K562 (cell line): ENCODE measurements around the gene LAMB1. TPM values are rescaled to one million over a fixed set of nuclear protein-coding genes. Genes with fewer than 3 reads are reported as not detected.

ENCODE experiments used
- ATAC-seq: fragments of 200-7000 bp; cut with Tn5 transposase; 3 replicates; pipeline ENCODE4 v1.9.1; 2020; ENCODE audit warnings: moderate library complexity
- BruUV-seq: library from RNA; stranded (reverse); fragments of 400-500 nt; replicated peaks from 2 replicates; lab custom pipeline; 2021; lab: Mats Ljungman, UMichigan
- CTCF ChIA-PET: fragments of 300-600 bp; formaldehyde crosslinking; extraction: SDS; loops from one replicate; lab custom pipeline; 2021; ENCODE audit warnings: low intra/inter-chr PET ratio; lab: Yijun Ruan, JAX
- POLR2A ChIA-PET: fragments of 300-600, 350-650 bp; sonication (Branson Sonifier 250); formaldehyde crosslinking; extraction: SDS; loops from one replicate; lab custom pipeline; 2021; ENCODE audit warnings: antibody characterized with exemption, inconsistent platforms; lab: Yijun Ruan, JAX
- DNase-seq, 4 experiments: peaks; one replicate each; pipeline versions ENCODE4 v3.0.0 to v3.0.0-alpha.2; 2011 to 2018; ENCODE audit warnings: low spot score in 3 of 4, mixed read lengths in 3 of 4; ENCODE audit errors: extremely low read depth in 1 of 4
- FAIRE-seq: peaks from 2 replicates; lab custom pipeline; 2011; peaks lifted over from hg19 to GRCh38; lab: Jason Lieb, UNC
- H2AFZ ChIP-seq: 2 replicates; pipeline ENCODE4 v1.6.0; 2011; ENCODE audit warnings: low read depth, low read length, control low read depth, inconsistent platforms
- H3K27ac ChIP-seq: fragments of 200-600 bp; 3 replicates; pipeline ENCODE4 v1.8.0; 2011; ENCODE audit warnings: low read depth, mild to moderate bottlenecking, control low read depth, inconsistent platforms, low read length, moderate library complexity, mixed read lengths; ENCODE audit errors: extremely low read depth
- H3K27me3 ChIP-seq, 2 experiments: fragments of 300-600 bp in 1 of 2; 2 replicates in 1 of 2; 3 replicates in 1 of 2; pipeline versions ENCODE4 v1.6.0 to v1.8.0; 2011; ENCODE audit warnings: inconsistent platforms in 2 of 2, low read length in 2 of 2, mild to moderate bottlenecking in 1 of 2, mixed read lengths in 1 of 2, moderate library complexity in 1 of 2; ENCODE audit not compliant: control insufficient read depth in 2 of 2, insufficient read depth in 2 of 2
- H3K36me3 ChIP-seq: fragments of 300-600 bp; 3 replicates; pipeline ENCODE4 v1.8.0; 2011; ENCODE audit warnings: mild to moderate bottlenecking, low read length, inconsistent platforms; ENCODE audit not compliant: control insufficient read depth, insufficient read depth
- H3K4me1 ChIP-seq, 2 experiments: fragments of 200-600 bp in 1 of 2; replicated peaks in 1 of 2; 2 replicates in 1 of 2; 3 replicates in 1 of 2; pipeline versions ENCODE4 v1.5.1 to v1.8.0; 2011; ENCODE audit warnings: inconsistent platforms in 2 of 2, low read length in 2 of 2, mild to moderate bottlenecking in 1 of 2, mixed read lengths in 1 of 2, moderate library complexity in 1 of 2; ENCODE audit not compliant: control insufficient read depth in 2 of 2, insufficient read depth in 2 of 2
- H3K4me2 ChIP-seq: 2 replicates; pipeline ENCODE4 v1.6.1; 2011; ENCODE audit warnings: low read length, control low read depth, inconsistent platforms, mixed read lengths; ENCODE audit not compliant: insufficient read depth
- H3K4me3 ChIP-seq: fragments of 200-600 bp; sonication (generic), shearing (Covaris generic); 2 replicates; pipeline ENCODE4 v1.5.1; 2016; ENCODE audit warnings: control low read depth, inconsistent platforms
- H3K79me2 ChIP-seq: fragments of 200-600 bp; 3 replicates; pipeline ENCODE4 v1.8.0; 2011; ENCODE audit warnings: low read length, inconsistent platforms; ENCODE audit not compliant: control insufficient read depth, insufficient read depth
- H3K9ac ChIP-seq, 2 experiments: 2 replicates each; pipeline versions ENCODE4 v1.6.0 to v1.6.1; 2011; ENCODE audit warnings: low read depth in 2 of 2, low read length in 2 of 2, control low read depth in 1 of 2, inconsistent platforms in 1 of 2, mild to moderate bottlenecking in 1 of 2, mixed read lengths in 1 of 2; ENCODE audit not compliant: insufficient read depth in 1 of 2
- H3K9me1 ChIP-seq: one replicate; pipeline ENCODE4 v1.6.0; 2011; ENCODE audit warnings: inconsistent platforms, mild to moderate bottlenecking, low read length, moderate library complexity; ENCODE audit not compliant: control insufficient read depth, insufficient read depth
- H3K9me3 ChIP-seq: replicated peaks from 2 replicates; pipeline ENCODE4 v1.5.1; 2011; ENCODE audit warnings: low read depth, low read length, inconsistent platforms; ENCODE audit not compliant: control insufficient read depth, insufficient read depth
- H4K20me1 ChIP-seq: replicated peaks from 2 replicates; pipeline ENCODE4 v1.6.1; 2011; ENCODE audit warnings: low read length, inconsistent platforms, mixed read lengths; ENCODE audit not compliant: control insufficient read depth, insufficient read depth
- ESRRB ChIP-seq: fragments of 250-450 bp; sonication (Bioruptor Pico); IDR thresholded peaks from 2 replicates; pipeline ENCODE4 v1.5.0; 2020; ENCODE audit warnings: mild to moderate bottlenecking, moderate library complexity, borderline replicate concordance
- LEF1 ChIP-seq: fragments of 450-650 bp; IDR thresholded peaks from 2 replicates; pipeline ENCODE4 v1.6.1; 2016; ENCODE audit warnings: mild to moderate bottlenecking
- ZNF121 ChIP-seq: sonication (generic); formaldehyde crosslinking; conservative IDR thresholded peaks from 2 replicates; pipeline ENCODE4 v1.8.0; 2022; ENCODE audit warnings: missing genetic modification reagents
- ZNF140 ChIP-seq: fragments of 250-450 bp; sonication (Bioruptor Pico); IDR thresholded peaks from 2 replicates; pipeline ENCODE4 v1.8.0; 2021; ENCODE audit warnings: moderate library complexity, mild to moderate bottlenecking, inconsistent platforms
- WGBS: fragments of 100-300 bp; shearing (Covaris generic); methylation state at CpG from one replicate; pipeline ENCODE4 v1.1.6; 2016; ENCODE audit warnings: low coverage, mixed read lengths; ENCODE audit not compliant: insufficient coverage; ENCODE audit errors: missing lambda C conversion rate; 5-methylcytosine and 5-hydroxymethylcytosine counted together
- in situ Hi-C: fragments of 300-500 bp; cut with MboI; formaldehyde crosslinking; loops from 4 replicates; pipeline ENCODE4 v1.15.0; 2018; ENCODE audit warnings: inconsistent platforms, mixed read lengths
- intact Hi-C: fragments of 100-400 bp; cut with micrococcal nuclease; formaldehyde crosslinking; loops from 2 replicates; pipeline ENCODE4 v1.14.2; 2022
- polyA plus RNA-seq, 8 experiments: library from polyadenylated mRNA; depleted of rRNA in 4 of 8; stranded (reverse) in 5 of 8; unstranded in 3 of 8; fragments of >200 nt; fragmentation: Nextera tagmentation in 2 of 8; fragmentation: Illumina TruSeq in 1 of 8; extraction: Ambion mirVana in 2 of 8; extraction: Trizol in 1 of 8; gene quantifications; 2 replicates each; pipeline versions ENCODE4 v1.2.1 to v1.2.3, GENCODE V29; 2011 to 2014; ENCODE audit warnings: inconsistent platforms in 1 of 8, missing spikeins in 1 of 8
- total RNA-seq, 7 experiments: library from RNA; depleted of rRNA in 6 of 7; stranded (reverse); fragments of >200 nt in 6 of 7; fragmentation: Illumina TruSeq in 2 of 7; extraction: Trizol in 2 of 7; gene quantifications; 2 replicates each; pipeline versions ENCODE4 v1.2.1 to v1.2.3, GENCODE V29; 2011 to 2021; ENCODE audit warnings: low replicate concordance in 1 of 7
- TF ChIP-seq, protein P1 (sequence below), 3 experiments: IDR thresholded peaks in 2 of 3; conservative IDR thresholded peaks in 1 of 3; 2 replicates each; pipeline ENCODE4 v1.5.1; 2011 to 2012; ENCODE audit warnings: low read length in 3 of 3, mild to moderate bottlenecking in 3 of 3, control low read depth in 2 of 3, improper control_type of control experiment in 1 of 3, inconsistent platforms in 1 of 3, low read depth in 1 of 3, mixed read lengths in 1 of 3, moderate library complexity in 1 of 3; ENCODE audit not compliant: insufficient read depth in 2 of 3
- TF ChIP-seq, protein P2 (sequence below): fragments of 450-650 bp; formaldehyde crosslinking; IDR thresholded peaks from 2 replicates; pipeline ENCODE4 v1.4.0; 2022; ENCODE audit warnings: missing genetic modification characterization
- TF ChIP-seq, protein P3 (sequence below): sonication (generic); formaldehyde crosslinking; IDR thresholded peaks from 2 replicates; pipeline ENCODE4 v1.8.0; 2022; ENCODE audit warnings: mild to moderate bottlenecking, missing genetic modification reagents

The LAMB1 gene
- total and polyA plus RNA-seq, 9 of the 15 experiments (the other 6 are each of a cell fraction or from before 2014, with no cell fraction given) = 6.0 to 17.7 (median 12.3) TPM

DNA sequence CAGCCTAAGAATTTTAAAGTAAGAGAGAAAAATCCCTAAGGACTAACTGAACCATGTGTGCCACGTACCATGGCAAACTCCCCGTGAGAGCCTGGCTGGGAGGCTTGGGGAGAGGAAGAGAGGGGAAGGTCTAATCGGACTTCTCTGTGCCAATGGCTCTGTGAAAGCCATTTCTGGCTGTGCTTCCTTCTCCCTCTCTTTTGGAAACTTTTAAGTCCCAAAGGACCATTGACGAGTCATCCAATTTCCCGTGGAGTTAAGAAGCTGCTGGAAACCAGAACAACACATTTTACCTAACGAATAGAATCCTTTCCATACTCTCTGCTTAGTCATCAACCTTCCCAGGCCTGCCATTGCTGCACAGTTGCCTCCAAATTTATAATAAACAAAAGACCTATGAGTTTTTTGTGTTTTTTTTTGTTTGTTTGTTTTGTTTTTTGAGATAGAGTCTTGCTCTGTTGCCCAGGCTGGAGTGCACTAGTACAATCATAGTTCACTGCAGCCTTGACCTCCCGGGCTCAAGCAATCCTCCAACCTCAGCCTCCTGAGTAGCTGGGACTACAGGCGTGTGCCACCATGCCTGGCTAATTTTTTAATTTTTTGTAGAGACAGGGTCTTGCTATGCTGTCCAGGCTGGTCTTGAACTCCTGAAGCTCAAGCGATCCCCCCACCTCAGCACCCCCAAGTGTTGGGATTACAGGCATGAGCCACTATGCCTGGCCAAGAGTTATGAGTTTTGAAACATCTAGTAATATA, 13.2 kb downstream of the LAMB1 start:
- ChIA-PET CTCF (no interaction called here), POLR2A (no interaction called here)
- in situ Hi-C loops (no loop called here), intact Hi-C loops (no loop called here)
- BruUV-seq = no TSS peak
- DNase-seq (no peak), ATAC-seq (no peak), FAIRE-seq (no peak)
- no peaks in the 10 kb centered on the region for H3K4me1 ChIP-seq
- no peaks in the 10 kb centered on the region for H4K20me1 ChIP-seq
- WGBS = 44% methylated on average over 9 of the region's 9 CpGs
- H3K27me3 ChIP-seq = no peaks in the 10 kb centered on the region
- no peaks in the 10 kb centered on the region for H3K9me1 ChIP-seq
- no peak for TF ChIP-seq LEF1
- TF ChIP-seq ZNF121 (CRISPR knock-in tag) = peak; percentile 84
- TF ChIP-seq ZNF140 (CRISPR knock-in tag) = no peak
- H3K27ac ChIP-seq = no peak overlapping the region
- no peaks in the 10 kb centered on the region for H3K9me3 ChIP-seq
- no peak overlapping the region; a peak in 1 of 4 replicates for H3K9ac ChIP-seq
- H3K4me2 ChIP-seq = no peak overlapping the region
- no peak overlapping the region for H2AFZ ChIP-seq
- peaks cover 6% of the 10 kb centered on the region; the same call in 1 of the 3 replicates for H3K36me3 ChIP-seq
- H3K4me3 ChIP-seq = no peak overlapping the region
- H3K79me2 ChIP-seq = no peaks in the 10 kb centered on the region

DNA sequence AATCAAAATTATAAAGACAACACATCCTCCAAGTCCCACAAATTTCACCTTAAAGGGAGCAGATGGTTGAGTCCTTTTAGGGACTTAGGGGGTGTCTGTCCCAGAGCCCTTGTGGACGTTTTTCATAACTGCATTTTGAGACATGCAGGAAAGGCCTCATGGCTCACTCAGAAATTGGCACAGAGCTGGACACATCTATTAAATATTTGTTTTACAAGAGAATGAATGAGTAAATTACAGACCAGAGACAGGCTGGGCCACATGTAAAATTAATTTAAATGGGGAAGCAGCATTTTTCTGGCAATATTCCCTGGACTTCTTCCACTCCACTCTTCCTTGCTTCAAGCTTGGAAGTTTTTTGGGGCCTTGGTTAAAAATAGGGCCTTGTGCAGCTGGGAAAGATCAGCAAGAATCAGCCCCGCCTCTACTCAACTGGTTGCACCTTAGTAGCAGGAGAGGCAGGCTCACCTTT, 20.0 kb downstream of the LAMB1 start:
- no peak overlapping the region for H3K4me2 ChIP-seq
- in situ Hi-C loops (no loop called here), intact Hi-C loops (no loop called here)
- no peaks in the 10 kb centered on the region for H3K4me1 ChIP-seq
- H3K9me1 ChIP-seq = no peaks in the 10 kb centered on the region
- ATAC-seq = peak; percentile 82
- DNase-seq = no peak
- POLR2A ChIA-PET = interaction anchor here (0.8 to 1.7 kb wide), 8 partner anchors 10 to 64 kb away, joined by 3 to 8 read pairs (median 4); partner anchors contain the start of gene LAMB1
- BruUV-seq = no TSS peak
- CTCF ChIA-PET = interaction anchor here (0.6 kb wide), 1 partner anchor 488 kb away, joined by 3 read pairs; no protein-coding TSS in a partner anchor
- H4K20me1 ChIP-seq = no peaks in the 10 kb centered on the region
- H3K27ac ChIP-seq = no peak overlapping the region
- no peak overlapping the region for H3K4me3 ChIP-seq
- H3K9ac ChIP-seq = no peak overlapping the region; a peak in 1 of 4 replicates
- FAIRE-seq = no peak
- H3K79me2 ChIP-seq = no peaks in the 10 kb centered on the region
- TF ChIP-seq, protein P1, sequence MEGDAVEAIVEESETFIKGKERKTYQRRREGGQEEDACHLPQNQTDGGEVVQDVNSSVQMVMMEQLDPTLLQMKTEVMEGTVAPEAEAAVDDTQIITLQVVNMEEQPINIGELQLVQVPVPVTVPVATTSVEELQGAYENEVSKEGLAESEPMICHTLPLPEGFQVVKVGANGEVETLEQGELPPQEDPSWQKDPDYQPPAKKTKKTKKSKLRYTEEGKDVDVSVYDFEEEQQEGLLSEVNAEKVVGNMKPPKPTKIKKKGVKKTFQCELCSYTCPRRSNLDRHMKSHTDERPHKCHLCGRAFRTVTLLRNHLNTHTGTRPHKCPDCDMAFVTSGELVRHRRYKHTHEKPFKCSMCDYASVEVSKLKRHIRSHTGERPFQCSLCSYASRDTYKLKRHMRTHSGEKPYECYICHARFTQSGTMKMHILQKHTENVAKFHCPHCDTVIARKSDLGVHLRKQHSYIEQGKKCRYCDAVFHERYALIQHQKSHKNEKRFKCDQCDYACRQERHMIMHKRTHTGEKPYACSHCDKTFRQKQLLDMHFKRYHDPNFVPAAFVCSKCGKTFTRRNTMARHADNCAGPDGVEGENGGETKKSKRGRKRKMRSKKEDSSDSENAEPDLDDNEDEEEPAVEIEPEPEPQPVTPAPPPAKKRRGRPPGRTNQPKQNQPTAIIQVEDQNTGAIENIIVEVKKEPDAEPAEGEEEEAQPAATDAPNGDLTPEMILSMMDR (IDR thresholded peaks at IDR 0.05 in 2 of 3, conservative IDR thresholded peaks at IDR 0.05 in 1 of 3; ENCODE audit: insufficient read depth in 2 of 3, low read depth in 1 of 3, low read length in 3 of 3) = peak; percentile 20 to 25 (median 25); a peak in 1 of 6 replicates
- TF ChIP-seq ESRRB (CRISPR knock-in tag) = no peak
- TF ChIP-seq, protein P2, sequence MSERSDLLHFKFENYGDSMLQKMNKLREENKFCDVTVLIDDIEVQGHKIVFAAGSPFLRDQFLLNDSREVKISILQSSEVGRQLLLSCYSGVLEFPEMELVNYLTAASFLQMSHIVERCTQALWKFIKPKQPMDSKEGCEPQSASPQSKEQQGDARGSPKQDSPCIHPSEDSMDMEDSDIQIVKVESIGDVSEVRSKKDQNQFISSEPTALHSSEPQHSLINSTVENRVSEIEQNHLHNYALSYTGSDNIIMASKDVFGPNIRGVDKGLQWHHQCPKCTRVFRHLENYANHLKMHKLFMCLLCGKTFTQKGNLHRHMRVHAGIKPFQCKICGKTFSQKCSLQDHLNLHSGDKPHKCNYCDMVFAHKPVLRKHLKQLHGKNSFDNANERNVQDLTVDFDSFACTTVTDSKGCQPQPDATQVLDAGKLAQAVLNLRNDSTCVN (CRISPR knock-in tag) = no peak
- TF ChIP-seq, protein P3, sequence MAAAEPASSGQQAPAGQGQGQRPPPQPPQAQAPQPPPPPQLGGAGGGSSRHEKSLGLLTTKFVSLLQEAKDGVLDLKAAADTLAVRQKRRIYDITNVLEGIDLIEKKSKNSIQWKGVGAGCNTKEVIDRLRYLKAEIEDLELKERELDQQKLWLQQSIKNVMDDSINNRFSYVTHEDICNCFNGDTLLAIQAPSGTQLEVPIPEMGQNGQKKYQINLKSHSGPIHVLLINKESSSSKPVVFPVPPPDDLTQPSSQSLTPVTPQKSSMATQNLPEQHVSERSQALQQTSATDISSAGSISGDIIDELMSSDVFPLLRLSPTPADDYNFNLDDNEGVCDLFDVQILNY (CRISPR knock-in tag) = no peak
- no peaks in the 10 kb centered on the region for H3K9me3 ChIP-seq
- H2AFZ ChIP-seq = no peak overlapping the region
- H3K27me3 ChIP-seq = no peaks in the 10 kb centered on the region
- WGBS = 21% methylated on average over 2 of the region's 2 CpGs
- H3K36me3 ChIP-seq = peaks cover 6% of the 10 kb centered on the region; the same call in 2 of the 3 replicates
